HEK293T (cell line): ENCODE measurements around the gene TRIM47.
"Not testable (repeated sequence)": the region's sequence is repeated elsewhere in the genome, so short reads cannot be mapped to it uniquely, and the experiment has no call there.

Experiments
- CTCF ChIA-PET: fragments of 350-600 bp; formaldehyde crosslinking; extraction: SDS; loops from one replicate; lab custom pipeline; 2021; ENCODE audit warnings: antibody characterized with exemption, inconsistent platforms; lab: Yijun Ruan, JAX
- POLR2A ChIA-PET: fragments of 350-600 bp; formaldehyde crosslinking; extraction: SDS; loops from one replicate; lab custom pipeline; 2020; ENCODE audit warnings: antibody characterized with exemption, inconsistent platforms; lab: Yijun Ruan, JAX
- DNase-seq: peaks from one replicate; pipeline ENCODE4 v3.0.0; 2012; ENCODE audit warnings: mixed read lengths; ENCODE audit errors: extremely low spot score
- ARNT ChIP-seq: fragments of 450-650 bp; IDR thresholded peaks from 2 replicates; pipeline ENCODE4 v1.6.1; 2017; ENCODE audit warnings: mild to moderate bottlenecking
- BHLHE40 ChIP-seq: fragments of 450-650 bp; IDR thresholded peaks from 2 replicates; pipeline ENCODE4 v1.6.1; 2016; ENCODE audit warnings: mild to moderate bottlenecking, moderate library complexity, borderline replicate concordance
- CTBP1 ChIP-seq: fragments of 450-650 bp; IDR thresholded peaks from 2 replicates; pipeline ENCODE4 v1.6.1; 2016; ENCODE audit warnings: borderline replicate concordance
- ELF4 ChIP-seq: fragments of 450-650 bp; IDR thresholded peaks from 2 replicates; pipeline ENCODE4 v1.6.1; 2017; ENCODE audit warnings: antibody characterized with exemption
- FOXA1 ChIP-seq: fragments of 450-650 bp; IDR thresholded peaks from 2 replicates; pipeline ENCODE4 v1.6.1; 2016; ENCODE audit warnings: mild to moderate bottlenecking
- FOXK2 ChIP-seq: fragments of 450-650 bp; IDR thresholded peaks from 2 replicates; pipeline ENCODE4 v1.6.1; 2016; ENCODE audit warnings: mild to moderate bottlenecking
- FOXM1 ChIP-seq: fragments of 450-650 bp; IDR thresholded peaks from 2 replicates; pipeline ENCODE4 v1.6.1; 2017; ENCODE audit warnings: mild to moderate bottlenecking, borderline replicate concordance
- HDGF ChIP-seq: fragments of 450-650 bp; IDR thresholded peaks from 2 replicates; pipeline ENCODE4 v1.6.1; 2017; ENCODE audit warnings: antibody characterized with exemption, borderline replicate concordance
- L3MBTL2 ChIP-seq: fragments of 450-650 bp; conservative IDR thresholded peaks from 2 replicates; pipeline ENCODE4 v1.6.1; 2016; ENCODE audit warnings: mild to moderate bottlenecking
- LEF1 ChIP-seq: fragments of 450-650 bp; IDR thresholded peaks from 2 replicates; pipeline ENCODE4 v1.6.1; 2017; ENCODE audit warnings: mild to moderate bottlenecking, borderline replicate concordance
- NFRKB ChIP-seq: fragments of 450-650 bp; IDR thresholded peaks from 2 replicates; pipeline ENCODE4 v1.6.1; 2016; ENCODE audit warnings: mild to moderate bottlenecking, moderate library complexity
- SP1 ChIP-seq: fragments of 450-650 bp; IDR thresholded peaks from 2 replicates; pipeline ENCODE4 v1.6.1; 2017
- SUZ12 ChIP-seq: fragments of 450-650 bp; IDR thresholded peaks from 2 replicates; pipeline ENCODE4 v1.6.1; 2016; ENCODE audit warnings: mild to moderate bottlenecking
- TARDBP ChIP-seq: fragments of 450-650 bp; IDR thresholded peaks from 2 replicates; pipeline ENCODE4 v1.6.1; 2016
- ZNF384 ChIP-seq: fragments of 450-650 bp; IDR thresholded peaks from 2 replicates; pipeline ENCODE4 v1.6.1; 2016
- TF ChIP-seq, protein P1 (sequence below): fragments of 450-650 bp; IDR thresholded peaks from 2 replicates; pipeline ENCODE4 v1.6.1; 2016

TRIM47 gene

GRCh38 chr17:75888484-75888883 is 10.1 kb upstream of the TRIM47 start:
- ChIA-PET CTCF (interaction anchor here (0.9 kb wide), 1 partner anchor 15 kb away, joined by 4 read pairs; no protein-coding TSS in a partner anchor), POLR2A (no interaction called here)
- TF ChIP-seq LEF1 (no peak), FOXK2 (no peak), ELF4 (no peak), ARNT (no peak), CTBP1 (no peak), L3MBTL2 (no peak), HDGF (no peak), SP1 (no peak), FOXM1 (no peak), BHLHE40 (no peak), SUZ12 (no peak), TARDBP (no peak), ZNF384 (no peak), FOXA1 (no peak), NFRKB (no peak)
- TF ChIP-seq, protein P1, sequence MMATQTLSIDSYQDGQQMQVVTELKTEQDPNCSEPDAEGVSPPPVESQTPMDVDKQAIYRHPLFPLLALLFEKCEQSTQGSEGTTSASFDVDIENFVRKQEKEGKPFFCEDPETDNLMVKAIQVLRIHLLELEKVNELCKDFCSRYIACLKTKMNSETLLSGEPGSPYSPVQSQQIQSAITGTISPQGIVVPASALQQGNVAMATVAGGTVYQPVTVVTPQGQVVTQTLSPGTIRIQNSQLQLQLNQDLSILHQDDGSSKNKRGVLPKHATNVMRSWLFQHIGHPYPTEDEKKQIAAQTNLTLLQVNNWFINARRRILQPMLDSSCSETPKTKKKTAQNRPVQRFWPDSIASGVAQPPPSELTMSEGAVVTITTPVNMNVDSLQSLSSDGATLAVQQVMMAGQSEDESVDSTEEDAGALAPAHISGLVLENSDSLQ = no peak

GRCh38 chr17:75885860-75886259 is 7.5 kb upstream of the TRIM47 start:
- ChIA-PET POLR2A (interaction anchor here (3.2 kb wide), 1 partner anchor 11 kb away, joined by 20 read pairs; the partner anchor contains the start of gene TRIM65), CTCF (interaction anchor here (1.1 kb wide), 1 partner anchor 59 kb away, joined by 3 read pairs; no protein-coding TSS in a partner anchor)
- DNase-seq = not testable (repeated sequence)

More at GRCh38 chr17:75888484-75888883, 10.1 kb upstream of the TRIM47 start:
- no peak for DNase-seq

DNA sequence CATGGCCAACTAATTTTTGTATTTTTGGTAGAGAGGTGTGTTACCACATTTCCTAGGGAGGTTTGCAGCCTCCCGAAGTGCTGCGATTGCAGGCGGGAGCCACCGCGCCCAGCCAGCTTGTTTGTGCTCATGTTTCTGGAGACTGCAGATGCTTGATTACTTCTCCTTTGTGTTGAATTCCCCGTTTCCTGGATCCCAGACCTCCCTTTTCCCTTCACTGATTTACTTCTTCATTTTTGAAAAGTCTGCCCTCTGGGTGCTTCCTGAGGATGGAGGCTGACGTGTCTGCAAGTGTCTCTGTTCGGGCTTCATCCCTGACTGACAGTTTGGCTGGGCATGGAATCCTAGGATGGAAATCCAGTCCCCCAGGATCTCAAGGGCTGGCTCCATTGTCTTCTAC is 7.0 kb upstream of the TRIM47 start:
- ChIA-PET POLR2A (interaction anchor here (3.2 kb wide), 1 partner anchor 11 kb away, joined by 20 read pairs; the partner anchor contains the start of gene TRIM65), CTCF (interaction anchor here (0.6 kb wide), 1 partner anchor 137 kb away, joined by 3 read pairs; no protein-coding TSS in a partner anchor)
- TF ChIP-seq TARDBP (no peak), L3MBTL2 (no peak), CTBP1 (no peak), ELF4 (no peak), FOXM1 (no peak), LEF1 (no peak), HDGF (no peak), FOXA1 (no peak), SUZ12 (no peak)
- TF ChIP-seq, protein P1 = no peak
- DNase-seq = no peak

- CTCF ChIA-PET = interaction anchor here (0.9 to 1.0 kb wide), 2 partner anchors 20 to 118 kb away, joined by 3 to 4 read pairs; no protein-coding TSS in a partner anchor
- POLR2A ChIA-PET = interaction anchor here (0.9 to 2.0 kb wide), 4 partner anchors 14 to 102 kb away, joined by 3 to 9 read pairs (median 4); partner anchors contain the start of genes TRIM65 and WBP2
- TF ChIP-seq FOXA1 = no peak
- no peak for TF ChIP-seq HDGF
- TF ChIP-seq FOXM1 = no peak
- no peak for TF ChIP-seq SP1
- no peak for DNase-seq
Observed at GRCh38 chr17:75881678-75882454, 3.5 kb upstream of the TRIM47 start.

- CTCF ChIA-PET = interaction anchor here (0.9 kb wide), 1 partner anchor 25 kb away, joined by 3 read pairs; the partner anchor contains the start of gene WBP2
- DNase-seq = no peak
- TF ChIP-seq FOXA1 (no peak), FOXK2 (no peak), ZNF384 (no peak), ARNT (no peak), ELF4 (no peak), FOXM1 (no peak)
- POLR2A ChIA-PET = interaction anchor here (0.9 to 1.7 kb wide), 2 partner anchors 17 to 24 kb away, joined by 4 to 7 read pairs; partner anchors contain the start of genes TRIM65 and WBP2
Observed at GRCh38 chr17:75880266-75880665, 1.9 kb upstream of the TRIM47 start.

- ChIA-PET CTCF (interaction anchor here (0.9 to 1.5 kb wide), 4 partner anchors 17 to 22 kb away, joined by 3 to 10 read pairs (median 6); no protein-coding TSS in a partner anchor), POLR2A (interaction anchor here (0.9 to 4.4 kb wide), 5 partner anchors 16 to 98 kb away, joined by 3 to 26 read pairs (median 4); partner anchors contain the start of genes TRIM65 and WBP2)
- DNase-seq = peak; percentile 85
- TF ChIP-seq ARNT (0 out of 2 replicates have a peak, but pooled peaks have one; percentile 34), FOXA1 (no peak), SP1 (no peak)
Observed at GRCh38 chr17:75877752-75878173, 618 bp downstream of the TRIM47 start.
